TTC549 (cell line): Measurements from ENCODE around the gene EEIG2.
A peak's percentile ranks its signal among the peaks of the same experiment; 100 is the strongest.
"Not testable (repeated sequence)": the region's sequence is repeated elsewhere in the genome, so short reads cannot be mapped to it uniquely, and the experiment has no call there.

Experiments used
- FAIRE-seq: peaks from 2 replicates; lab custom pipeline; 2012; peaks lifted over from hg19 to GRCh38; lab: Jason Lieb, UNC

Gene EEIG2

DNA sequence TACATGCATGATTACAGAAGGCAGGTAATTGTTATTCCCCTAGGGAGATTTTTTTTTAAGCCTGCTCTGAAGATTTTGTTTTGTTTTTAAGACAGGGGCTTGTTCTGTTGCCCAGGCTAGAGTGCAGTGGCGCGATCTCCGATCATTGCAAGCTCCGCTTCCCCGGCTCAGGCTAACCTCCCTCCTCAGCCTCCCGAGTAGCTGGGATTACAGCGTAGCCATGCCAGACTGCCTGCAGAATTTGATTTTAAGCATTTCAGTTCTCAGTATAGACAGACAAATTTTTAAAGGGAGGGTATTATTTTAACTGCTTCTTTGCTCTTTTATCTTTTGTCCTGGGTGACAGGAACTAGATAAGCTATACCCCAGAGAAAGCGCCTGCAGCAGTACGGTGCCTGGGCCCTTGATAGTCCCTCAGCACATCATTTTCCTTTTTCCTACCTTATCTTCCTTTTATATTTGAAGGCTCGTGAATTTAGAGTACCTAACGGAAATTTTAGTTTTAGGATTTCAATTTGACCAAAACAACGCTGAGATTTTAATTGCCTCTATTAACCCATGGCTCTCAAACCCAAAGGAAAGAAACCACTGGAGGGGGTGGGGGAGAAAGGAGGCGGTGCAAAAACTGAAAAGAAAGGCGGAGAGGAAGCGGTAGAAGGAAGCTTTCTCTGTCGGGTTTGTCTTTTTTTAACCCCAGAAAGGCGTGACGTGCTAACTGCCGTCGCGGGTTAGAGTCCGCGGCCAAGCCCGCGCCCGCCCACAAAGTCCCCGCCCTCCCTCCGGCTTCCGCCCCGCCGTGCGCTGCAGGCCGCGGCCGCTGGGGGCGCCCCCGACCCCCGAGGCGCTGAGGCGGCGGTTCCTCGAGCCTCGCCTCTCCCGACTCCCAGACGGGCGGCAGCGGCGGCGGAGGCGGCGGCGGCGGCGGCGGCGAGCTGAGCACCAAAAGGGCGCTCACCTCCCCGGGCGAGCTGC lies at the start of gene EEIG2:
TSS of gene EEIG2 (plus strand) at position 886 of the 972 bp plus-strand sequence. CDS start 329 bp downstream, outside the sequence.
- no peak for FAIRE-seq

DNA sequence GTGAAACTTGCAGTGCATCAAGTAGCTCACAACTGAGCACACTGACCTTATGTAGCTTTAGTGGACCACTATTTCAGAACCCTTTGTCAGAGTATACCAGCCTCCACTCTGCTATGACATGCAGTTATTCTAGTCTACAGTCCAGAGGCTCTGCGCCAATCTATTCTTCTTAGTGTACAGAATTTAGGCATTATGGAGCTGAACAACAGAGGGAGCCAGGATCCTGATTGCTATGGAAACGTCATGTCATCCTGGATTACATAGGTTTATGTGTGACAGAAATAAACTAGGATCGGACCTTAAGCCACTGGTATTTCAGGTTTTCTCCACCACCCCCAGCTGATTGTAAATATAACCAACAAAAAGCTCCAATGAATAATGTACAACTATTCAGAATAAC lies 48.1 kb upstream of the EEIG2 start:
- no peak for FAIRE-seq

DNA sequence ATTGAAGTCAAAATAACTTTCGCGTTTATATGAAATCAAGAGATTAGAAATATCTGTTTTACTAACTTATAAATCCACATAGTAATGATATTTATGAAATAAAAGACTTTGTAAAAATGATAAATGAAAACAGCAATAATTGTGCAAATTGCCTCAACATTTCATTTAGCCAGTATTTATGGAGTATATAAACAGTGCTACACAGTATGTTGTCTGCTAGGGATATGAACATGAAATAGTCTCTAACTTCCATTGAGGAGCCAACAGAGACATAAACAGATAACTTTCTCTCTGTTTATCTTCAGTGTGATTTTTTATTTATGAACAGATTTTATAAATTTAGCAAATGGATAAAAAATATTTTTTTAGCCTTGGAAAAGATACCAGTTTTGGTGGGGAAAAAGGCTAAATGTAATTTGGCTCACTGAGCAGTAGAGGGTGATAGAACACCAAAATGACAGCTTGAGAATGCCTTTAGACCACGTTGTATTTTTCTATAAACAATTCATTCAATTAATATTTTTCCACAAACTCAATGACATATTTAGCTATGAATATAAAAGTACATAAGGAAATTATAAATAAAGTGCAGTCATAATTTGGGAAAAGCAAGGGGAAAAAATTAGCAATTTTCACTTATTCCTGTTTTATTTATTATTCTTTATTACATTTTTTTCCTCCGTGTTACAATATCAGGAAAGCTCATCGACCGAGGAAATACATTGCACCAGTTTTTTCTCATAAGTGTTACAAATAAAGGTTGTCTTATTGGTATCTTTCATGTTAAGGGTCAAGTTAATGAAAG lies 47.5 kb upstream of the EEIG2 start:
- FAIRE-seq: peak; percentile 94

DNA sequence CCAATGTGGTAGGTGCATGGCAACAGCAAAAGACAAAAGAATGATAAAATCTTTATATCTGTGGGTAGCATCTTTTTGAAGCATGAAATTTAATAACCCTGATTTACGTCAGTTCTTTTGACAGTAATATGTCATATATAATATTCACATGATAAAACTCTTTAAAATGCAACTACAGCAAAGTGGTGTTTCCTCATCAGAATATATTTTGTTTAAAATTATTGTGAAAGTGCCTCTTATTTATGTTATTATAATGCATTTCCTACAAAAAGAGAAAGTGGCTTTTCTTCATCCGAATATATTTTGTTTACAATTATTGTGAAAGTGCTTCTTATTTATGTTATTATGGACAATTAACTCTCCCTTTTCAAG lies 46.9 kb upstream of the EEIG2 start:
- FAIRE-seq: no peak

DNA sequence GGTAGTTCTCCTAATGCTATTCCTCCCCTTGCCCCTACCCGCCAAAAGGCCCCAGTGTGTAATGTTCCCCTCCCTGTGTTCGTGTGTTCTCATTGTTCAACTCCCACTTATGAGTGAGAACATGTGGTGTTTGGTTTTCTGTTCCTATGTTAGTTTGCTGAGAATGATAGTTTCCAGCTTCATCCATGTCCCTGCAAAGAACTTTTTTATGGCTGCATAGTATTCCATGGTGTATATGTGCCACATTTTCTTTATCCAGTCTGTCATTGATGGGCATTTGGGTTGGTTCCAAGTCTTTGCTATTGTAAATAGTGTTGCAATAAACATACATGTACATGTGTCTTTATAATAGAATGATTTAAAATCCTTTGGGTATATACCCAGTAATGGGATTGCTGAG lies 46.0 kb upstream of the EEIG2 start:
- not testable (repeated sequence) for FAIRE-seq

DNA sequence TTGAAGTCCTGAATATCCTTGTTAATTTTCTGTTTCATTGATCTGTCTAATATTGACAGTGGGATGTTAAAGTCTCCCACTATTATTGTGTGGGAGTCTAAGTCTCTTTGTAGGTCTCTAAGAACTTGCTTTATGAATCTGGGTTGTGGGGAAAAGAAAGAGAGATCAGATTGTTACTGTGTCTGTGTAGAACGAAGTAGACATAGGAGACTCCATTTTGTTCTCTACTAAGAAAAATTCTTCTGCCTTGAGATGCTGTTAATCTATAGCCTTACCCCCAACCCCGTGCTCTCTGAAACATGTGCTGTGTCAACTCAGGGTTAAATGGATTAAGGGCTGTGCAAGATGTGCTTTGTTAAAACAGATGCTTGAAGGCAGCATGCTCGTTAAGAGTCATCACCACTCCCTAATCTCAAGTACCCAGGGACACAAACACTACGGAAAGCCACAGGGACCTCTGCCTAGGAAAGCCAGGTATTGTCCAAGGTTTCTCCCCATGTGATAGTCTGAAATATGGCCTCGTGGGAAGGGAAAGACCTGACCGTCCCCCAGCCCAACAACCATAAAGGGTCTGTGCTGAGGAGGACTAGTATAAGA lies 42.5 kb upstream of the EEIG2 start:
- FAIRE-seq: not testable (repeated sequence)

DNA sequence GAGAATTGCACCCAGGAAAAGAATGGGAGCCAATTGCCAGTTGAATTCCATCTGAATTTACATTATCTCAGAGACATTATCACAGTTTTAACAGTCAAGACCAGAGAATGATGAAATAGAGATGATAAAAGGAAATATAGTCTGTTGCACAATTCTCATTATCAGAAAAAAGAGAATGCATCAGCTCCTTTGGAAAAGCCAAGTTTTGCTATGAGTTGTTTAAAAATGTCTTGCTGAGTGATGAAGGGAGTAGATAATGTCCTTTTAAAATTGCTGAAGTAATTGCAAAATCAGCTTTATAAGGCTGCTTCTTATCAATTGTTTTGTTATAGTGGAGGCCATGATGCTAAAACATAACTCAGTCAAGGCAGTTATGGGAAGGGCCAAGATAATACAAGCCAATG lies 37.9 kb upstream of the EEIG2 start:
- FAIRE-seq: no peak

DNA sequence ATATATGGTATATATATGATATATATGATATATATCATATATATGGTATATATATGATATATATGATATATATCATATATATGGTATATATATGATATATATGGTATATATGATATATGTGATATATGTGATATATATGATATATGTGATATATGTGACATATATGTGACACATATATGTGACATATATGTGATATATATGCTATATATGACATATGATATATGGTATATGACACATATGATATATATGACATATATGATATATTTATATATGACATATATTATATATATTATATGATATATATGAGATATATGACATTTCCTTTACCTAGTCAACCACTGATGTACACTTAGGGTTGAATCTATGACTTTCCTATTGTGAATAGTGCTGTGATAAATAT lies 36.1 kb upstream of the EEIG2 start:
- FAIRE-seq: no peak

DNA sequence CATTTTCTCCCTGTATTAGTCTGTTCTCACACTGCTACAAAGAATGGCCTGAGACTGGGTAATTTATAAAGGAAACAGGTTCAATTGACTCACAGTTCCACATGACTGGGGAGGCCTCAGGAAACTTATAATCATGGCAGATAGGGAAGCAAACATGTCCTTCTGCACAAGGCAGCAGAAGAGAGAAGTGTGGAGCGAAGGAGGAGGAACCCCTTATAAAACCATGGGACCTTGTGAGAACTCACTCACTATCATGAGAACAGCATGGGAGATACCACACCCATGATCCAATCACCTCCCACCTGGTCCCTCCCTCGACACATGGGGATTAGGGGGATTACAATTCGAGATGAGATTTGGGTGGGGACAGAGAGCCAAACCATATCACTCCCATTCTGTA lies 35.2 kb upstream of the EEIG2 start:
- FAIRE-seq: no peak

DNA sequence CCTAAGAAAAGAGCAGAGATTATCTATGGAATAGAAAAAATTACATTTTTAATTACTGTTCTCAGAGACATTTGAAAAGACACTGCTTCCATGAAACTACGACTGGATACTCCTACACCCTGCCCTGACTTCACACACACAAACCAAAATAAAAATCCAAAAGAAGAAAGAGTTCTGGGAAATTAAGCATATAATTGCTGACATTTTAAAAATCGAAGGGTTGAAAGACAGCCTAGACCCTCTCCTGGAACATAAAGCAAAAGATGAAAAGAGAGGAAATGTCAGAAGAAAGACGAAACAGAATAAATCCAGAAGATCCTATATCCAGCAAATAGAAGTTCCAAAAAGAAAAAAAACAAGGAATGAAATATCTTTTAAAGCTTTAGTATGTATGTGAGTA lies 32.8 kb upstream of the EEIG2 start:
- FAIRE-seq: no peak

DNA sequence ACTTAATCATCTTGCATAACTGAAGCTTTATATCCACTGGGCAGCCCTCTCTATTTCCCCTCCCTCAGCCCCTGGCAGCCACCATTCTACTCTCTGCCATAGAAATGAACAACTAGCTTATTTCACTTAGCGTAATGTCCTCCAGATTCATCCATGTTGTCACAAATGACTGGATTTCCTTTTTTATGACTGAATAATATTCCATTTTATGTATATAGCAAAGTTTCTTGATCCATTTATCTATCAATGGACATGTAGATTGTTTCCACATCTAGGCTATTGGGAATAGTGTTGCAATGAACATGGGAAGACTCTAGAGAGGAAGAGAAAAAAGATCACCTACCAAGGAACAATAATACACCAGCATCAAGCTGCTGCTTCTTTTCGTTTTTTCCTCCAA lies 32.1 kb upstream of the EEIG2 start:
- FAIRE-seq: no peak

DNA sequence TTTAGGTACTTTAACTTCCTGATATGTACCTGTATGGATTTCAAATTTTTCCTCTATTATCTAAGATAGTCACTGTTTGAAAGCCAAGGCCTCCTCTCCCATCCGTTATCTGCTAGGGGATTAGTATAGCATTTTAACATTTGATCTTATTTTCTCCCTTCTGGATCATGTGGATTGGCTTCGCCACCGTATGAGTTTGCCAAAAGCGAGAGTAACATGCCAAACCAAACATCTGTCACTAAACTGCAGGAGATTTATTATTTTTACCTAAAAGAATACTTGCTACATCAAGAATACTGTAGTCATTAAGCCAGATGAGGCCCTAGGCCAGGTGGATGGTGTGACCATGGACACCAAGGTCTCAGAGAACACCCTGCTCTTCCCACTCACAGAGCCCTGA lies 28.5 kb upstream of the EEIG2 start:
- FAIRE-seq: no peak

DNA sequence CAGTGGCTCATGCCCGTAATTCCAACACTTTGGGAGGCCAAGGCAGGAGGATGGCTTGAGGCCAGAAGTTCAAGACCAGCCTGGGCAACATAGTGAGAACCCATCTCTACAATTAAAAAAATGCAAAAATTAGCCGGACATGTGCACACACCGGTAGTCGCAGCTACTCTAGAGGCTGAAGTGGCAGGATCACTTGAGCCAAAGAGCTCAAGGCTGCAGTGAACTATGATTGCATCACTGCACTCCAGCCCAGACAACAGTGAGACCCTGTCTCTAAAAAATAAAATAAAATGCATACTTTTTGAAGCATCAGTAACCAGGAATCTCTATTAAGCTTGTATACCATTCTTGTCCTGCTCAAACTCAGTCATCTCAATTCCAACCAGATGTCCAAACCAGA lies 27.2 kb upstream of the EEIG2 start:
- FAIRE-seq: no peak

DNA sequence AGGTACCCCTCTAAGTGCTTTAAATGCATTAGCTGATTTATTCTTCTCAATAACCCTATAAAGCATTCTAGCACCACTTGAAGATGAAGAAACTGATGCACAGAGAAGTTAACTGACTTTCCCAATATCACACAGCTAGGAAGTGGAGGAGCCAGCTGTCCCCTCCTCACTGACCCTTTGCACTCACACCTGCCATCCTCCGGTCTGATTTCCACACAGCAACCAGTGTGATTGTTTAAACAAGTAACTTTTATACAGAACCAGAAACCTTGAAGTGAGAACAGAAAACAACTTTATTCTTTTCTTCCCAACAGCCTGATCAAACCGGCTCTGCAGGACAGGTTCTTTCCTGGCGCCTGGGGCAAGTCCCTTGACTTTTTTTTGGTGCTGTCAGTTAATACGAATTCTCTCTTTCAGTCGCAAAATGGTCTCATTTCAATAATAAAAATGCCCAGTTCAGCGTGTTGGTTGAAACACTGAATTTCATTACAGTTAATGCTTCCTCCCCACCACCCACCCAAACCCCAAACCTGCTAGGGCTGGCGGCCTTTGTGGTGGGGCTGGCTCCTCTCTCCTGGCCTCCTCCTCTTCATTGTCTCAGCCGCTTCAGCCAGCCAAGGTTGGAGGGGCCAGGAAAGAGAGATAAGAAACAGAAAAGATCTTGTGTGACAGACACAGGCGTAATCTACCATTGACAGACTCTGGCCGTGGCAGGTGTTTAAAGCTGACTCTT lies 26.4 kb upstream of the EEIG2 start:
- no peak for FAIRE-seq

DNA sequence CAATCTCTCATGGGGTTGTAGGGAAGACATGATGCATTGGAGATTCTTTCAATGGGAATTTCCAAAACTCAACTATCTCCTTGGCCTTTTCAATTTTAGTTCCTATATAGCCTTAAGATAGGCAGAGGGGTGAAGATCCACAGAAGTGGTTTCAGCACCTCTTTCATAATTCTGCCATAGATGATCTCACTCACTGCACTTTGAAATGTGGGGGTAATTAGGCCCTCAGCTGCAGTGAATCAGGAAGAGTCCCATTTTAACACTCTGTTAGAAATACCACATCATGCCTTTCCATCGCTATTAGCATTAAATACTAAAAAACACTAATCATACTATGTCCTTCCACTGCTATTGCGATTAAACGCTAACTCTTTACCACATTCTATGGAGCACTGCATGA lies 25.1 kb upstream of the EEIG2 start:
- FAIRE-seq: no peak

DNA sequence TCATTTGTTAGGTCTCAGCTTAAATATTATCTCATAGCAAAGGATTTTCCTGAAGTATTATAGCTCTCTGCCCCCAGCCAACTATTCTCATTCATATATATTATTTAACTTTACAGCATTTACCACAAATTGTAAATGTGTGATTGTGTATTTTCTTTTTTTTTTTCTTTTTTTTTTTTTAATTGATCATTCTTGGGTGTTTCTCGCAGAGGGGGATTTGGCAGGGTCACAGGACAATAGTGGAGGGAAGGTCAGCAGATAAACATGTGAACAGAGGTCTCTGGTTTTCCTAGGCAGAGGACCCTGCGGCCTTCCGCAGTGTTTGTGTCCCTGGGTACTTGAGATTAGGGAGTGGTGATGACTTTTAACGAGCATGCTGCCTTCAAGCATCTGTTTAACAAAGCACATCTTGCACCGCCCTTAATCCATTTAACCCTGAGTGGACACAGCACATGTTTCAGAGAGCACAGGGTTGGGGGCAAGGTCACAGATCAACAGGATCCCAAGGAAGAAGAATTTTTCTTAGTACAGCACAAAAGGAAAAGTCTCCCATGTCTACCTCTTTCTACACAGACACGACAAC lies 24.5 kb upstream of the EEIG2 start:
- not testable (repeated sequence) for FAIRE-seq

DNA sequence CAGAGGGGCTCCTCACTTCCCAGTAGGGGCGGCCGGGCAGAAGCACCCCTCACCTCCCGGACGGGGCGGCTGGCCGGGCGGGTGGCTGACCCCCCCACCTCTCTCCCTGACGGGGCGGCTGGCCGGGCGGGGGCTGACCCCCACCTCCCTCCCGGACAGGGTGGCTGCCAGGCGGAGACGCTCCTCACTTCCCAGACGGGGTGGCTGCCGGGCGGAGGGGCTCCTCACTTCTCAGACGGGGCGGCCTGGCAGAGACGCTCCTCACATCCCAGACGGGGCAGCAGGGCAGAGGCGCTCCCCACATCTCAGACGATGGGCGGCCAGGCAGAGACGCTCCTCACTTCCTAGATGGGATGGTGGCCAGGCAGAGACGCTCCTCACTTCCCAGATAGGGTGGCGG lies 23.9 kb upstream of the EEIG2 start:
- FAIRE-seq: not testable (repeated sequence)

DNA sequence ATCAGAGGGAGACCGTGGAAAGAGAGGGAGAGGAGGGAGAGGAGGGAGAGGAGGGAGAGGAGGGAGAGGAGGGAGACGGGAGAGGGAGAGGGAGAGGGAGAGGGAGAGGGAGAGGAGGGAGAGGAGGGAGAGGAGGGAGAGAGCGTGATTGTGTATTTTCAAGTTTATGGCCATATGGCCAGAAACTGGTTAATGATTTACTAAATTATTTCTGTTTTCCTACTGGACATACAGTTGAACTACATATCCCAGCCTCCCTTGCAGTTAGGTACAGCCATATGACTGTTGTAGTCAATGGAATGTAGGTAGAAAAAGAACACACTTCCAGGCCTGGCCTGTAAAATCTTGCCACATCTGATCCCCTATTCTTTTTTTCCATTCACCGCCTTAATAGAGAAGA lies 23.1 kb upstream of the EEIG2 start:
- FAIRE-seq: not testable (repeated sequence)

DNA sequence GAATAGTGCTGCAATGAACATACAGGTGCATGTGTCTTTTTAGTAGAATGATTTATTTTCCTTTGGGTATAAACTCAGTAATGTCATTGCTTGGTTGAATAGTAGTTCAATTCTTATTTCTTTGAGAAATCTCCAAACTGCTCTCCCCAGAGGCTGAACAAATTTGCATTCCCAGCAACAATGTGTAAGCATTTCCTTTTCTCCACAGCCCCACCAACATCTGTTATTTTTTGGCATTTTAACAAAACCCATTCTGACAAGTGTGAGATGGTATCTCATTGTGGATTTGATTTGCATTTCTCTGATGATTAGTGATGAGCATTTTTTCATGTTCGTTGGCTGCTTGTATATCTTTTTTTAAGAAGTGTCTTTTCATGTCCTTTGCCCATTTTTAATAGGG lies 21.9 kb upstream of the EEIG2 start:
- FAIRE-seq: no peak

DNA sequence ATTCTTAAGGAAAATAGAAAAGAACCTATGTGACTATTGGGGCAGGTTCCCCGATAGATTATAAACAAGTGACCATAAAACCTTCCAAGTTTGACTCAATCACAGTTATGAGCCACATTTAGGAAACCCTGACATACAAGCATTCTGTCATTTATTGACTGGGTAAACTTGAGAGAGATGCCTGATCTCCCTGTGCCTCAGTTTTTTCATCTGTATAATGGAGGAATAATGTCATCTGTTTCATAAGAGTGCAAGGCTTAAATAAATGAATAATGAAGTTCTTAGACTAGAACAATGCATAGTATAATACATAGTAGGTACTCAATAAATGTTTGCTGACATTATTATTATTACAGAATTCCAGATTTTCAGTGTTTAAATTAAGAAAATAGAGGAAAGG lies 18.9 kb upstream of the EEIG2 start:
- no peak for FAIRE-seq

DNA sequence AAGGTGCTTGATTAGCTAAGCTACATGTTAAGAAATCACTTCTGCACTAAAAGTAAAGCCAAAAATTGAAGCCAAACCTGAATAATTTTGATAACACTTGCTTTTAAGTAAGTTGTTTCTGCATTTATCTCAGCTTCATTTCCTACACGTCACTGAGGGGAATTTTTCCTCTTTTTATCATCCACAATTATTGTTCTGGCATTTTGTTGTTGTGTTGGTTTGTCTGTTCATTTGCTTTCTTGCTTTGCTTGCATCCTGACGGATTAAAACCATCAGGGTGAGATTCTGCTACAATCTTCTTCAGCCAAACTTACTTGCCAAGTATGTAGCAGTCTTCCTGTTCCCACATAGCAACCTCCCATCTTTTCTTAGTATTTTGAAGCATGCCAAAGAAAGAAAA lies 18.0 kb upstream of the EEIG2 start:
- no peak for FAIRE-seq

DNA sequence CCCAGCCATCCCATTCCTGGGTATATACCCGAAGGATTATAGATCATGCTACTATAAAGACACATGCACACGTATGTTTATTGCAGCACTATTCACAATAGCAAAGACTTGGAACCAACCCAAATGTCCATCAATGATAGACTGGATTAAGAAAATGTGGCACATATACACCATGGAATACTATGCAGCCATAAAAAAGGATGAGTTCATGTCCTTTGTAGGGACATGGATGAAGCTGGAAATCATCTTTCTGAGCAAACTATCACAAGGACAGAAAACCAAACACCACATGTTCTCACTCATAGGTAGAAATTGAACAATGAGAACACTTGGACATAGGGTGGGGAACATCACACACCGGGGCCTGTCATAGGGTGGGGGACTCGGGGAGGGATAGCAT lies 12.4 kb upstream of the EEIG2 start:
- not testable (repeated sequence) for FAIRE-seq
